ENCODE results near the gene NAP1L1.

NAP1L1 gene

DNA sequence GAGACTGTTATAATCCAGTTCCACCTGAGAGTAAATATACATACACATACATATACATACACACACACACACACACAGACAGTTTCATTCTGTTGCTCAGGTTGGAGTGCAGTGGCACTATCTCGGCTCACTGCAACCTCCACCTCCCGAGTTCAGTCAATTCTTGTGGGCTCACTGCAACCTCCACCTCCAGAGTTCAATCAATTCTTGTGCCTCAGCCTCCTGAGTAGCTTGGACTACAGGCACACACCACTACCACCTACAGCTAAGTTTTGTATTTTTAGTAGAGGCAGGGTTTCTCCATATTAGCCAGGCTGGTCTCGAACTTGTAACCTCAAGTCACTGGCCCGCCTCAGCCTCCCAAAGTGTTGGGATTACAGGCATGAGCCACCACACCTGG, 44.0 kb downstream of the NAP1L1 start:
- no peak for DNase-seq (ENCODE audit: low spot score)

DNA sequence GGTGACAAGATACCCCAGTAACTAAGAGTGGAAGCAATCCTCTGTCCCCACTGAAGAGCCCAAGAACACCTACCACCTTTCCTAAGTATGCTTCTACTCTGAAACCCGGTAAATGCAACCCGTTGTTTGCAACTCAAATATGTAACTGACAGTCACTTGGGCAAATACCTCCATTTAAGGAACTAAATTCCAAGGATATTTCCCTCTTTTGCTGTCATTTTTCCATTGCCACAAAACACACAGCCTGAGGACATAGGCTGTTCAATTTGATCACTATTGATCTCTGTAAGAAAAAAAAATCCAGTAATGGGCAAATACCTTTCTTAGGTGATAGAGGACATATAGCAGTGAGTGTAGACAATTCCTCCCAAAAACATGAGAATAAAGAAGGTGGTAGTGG, 46.3 kb downstream of the NAP1L1 start:
- DNase-seq (ENCODE audit: low spot score): no peak

DNA sequence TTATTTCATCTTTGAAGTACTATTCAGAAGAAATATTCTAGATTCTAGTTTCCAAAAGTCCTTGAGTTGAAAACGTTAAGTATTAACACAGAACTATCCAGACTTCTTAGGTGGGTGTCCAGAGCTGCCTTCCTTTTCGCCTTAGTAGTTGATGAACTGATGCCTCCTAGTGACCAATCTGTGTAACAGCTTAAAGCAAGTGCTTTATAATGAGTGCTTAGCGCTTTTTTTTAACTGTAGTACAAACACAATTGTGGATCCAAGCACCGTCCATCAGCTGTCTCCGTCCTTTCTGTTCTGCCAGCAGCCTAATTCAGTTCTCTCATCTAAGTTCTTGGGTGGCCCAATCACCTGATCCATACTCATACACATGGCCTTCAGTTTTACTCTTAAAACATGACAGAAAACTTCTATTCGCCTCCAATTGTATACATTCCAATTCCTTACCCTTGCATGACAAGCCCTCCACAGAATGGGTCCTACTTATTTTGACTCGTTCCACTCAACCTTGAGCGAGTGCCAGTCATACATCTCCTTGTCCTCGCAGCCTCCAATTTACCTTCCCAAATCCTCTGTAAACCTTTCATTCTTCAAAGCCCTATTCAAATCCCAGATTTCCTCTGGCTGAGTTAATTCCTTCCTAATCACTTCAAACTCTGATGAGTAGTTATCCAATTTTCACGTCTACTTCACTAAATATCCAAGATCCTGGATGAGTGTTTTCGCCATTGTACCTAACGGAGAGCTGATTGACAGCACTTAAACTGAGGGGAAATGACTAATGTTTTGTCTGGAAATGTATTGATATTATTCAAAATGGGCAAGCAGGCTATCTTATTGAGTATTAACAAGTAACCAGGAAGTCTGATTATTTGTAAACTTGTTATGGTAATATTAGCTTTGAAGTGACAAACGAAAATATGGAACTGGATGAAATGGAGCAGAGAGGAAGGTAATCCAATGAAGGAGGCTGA, 47.1 kb downstream of the NAP1L1 start:
- peak; percentile 86 for DNase-seq (ENCODE audit: low spot score)

DNA sequence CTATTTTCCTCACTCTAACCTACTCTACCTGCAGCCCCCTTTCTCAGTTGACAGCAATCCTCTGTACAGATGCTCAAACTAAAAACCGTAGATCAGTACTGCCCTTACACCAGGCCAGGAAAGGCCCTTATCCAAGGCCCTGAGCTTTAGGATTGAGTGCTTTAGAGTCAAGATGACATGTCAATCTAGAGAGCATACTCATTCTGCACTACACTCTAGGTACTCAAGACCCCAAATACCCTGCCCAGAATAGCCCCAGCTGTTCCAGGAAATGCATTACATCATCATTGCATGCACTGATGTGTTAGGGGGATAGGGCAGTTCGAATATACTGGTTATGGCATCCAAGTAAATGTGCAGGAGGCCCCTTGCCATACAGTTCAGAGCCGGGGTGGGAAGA, 49.4 kb downstream of the NAP1L1 start:
- DNase-seq (ENCODE audit: low spot score): no peak

DNA sequence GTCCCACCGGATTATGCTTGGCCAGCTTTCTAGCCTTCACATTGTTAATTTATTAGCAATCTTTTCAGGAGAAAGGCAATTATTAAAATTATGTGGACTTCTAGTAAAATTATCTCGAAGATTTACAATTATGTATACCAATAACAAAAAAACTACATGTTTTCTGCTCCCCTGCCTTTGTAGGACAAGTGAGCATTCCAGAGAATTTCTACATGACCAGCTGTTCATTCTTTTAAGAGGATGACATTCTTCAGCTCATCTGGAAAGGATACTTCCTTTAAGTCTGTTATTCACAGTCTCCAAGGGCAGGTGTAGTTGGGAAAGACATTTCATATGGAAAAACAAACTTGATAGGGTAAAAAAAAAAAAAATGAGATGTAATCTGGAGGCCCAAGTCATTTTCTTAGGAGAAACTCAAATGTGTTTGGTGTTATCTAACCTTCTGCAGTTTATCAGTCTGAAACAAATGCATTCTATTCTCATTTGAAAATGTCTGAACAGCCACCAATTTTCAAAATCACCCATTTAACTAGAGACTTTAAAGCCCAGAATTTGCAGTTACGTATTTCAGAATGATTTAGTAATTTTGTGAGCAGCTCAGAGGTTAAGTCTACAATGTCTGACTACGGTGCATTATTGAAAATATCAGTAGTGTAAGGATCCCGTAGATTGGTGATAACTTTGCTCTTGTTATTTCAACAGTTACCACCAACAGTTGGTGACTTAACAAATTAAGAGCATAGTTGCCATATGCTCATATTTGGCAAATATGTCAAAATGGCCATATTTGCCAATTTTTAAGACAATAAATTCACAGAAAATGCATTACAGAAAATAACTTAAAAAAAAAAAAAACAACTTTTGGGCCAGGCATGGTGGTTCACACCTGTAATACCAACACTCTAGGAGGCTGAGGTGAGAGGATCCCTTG, 51.1 kb downstream of the NAP1L1 start:
- DNase-seq (ENCODE audit: low spot score): no peak

DNA sequence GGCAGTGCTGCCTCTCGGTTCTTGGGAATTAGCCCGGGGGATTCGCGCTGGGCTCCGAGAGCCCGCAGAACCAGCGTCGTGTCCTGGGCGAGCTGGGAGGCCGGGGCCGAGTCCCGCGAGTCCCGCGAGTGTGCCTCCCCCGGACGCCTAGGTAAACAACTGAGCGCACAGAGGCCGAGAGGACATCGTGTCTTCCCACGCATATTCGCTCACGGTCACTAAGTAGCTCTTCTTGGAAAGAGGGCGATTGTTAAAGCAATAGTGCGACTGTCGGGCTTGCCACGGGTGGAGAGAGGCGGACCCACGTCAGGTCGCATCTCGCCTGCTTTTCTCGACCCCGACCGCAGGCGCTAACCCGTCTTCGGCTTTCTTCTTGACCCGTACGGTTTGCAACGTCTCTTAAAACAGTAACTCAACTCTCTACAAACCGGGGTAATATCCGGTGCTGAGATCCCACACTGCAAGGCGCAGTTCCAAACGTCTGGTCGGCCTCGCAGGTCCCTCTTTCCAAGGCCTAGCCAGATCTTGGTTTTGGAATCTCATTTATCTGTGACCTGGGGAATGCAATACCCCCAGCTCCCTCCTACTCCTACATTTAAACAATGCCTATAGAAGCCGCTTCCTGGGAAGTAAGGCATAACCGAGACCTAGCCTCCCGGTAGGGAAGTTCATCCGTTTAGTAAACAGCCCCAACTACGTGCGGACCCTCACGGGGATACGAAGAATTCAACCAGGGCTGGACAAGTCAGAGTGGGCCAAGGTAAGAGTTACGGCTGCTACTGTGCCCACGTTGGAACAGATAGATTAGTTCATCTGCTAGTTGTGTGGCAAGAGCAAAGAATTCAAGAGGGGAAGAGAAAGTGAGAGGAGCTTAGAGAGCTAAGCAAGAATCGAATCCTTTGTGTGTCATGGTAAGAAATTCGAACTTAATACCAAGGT, 52.2 kb downstream of the NAP1L1 start:
- peak; percentile 39 for DNase-seq (ENCODE audit: low spot score)

DNA sequence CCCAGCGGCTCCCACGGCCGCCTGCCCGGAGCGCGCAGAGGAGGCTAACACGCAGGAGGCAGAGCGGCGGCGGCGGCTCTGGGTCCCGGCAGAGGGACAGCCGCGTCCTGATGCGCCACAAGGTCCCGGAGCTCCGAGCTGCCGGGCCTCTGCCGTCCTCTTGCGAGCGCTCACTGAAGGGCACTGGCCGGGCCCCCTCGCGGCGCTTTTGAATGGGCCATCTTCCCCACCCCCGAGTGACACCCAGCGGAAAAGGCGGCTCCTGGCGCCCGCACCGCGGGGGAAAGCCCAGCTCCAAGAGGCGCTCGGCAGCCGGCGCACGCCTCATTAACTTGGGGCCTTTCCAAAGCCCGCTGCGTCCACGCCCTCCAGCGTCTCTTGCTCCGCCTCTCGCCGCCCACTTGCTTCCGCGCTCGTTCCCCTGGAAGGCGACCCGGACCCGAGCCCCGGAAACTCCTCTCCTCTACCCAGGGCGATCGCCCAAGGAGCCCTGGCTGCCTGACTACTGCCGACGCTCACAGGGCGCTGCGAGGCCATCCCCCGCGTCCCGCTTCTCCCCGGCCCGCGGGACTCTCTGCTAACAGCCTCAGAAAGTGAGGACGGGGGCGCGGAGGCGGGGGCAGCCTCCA, 53.0 kb downstream of the NAP1L1 start, which contains the start of gene PHLDA1:
PHLDA1 (minus strand) TSS at position 363 of the 629 bp plus-strand sequence.
- peak; percentile 90 for DNase-seq (ENCODE audit: low spot score)

DNA sequence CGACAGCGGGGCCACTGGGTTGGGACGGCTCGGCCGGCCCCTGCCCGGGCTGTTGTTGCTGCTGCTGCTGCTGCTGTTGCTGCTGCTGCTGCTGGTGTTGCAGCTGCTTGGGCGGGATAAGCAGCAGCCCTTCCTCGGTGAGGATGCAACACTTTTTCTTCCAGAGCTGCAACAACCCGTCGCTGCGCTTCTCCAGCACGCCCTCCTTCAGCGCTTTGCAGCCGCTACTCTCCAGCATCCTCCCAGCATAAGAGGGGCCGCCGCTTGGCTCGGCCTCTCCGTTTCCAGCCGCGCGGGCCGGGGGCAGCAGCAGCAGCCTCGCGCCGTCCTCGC, 53.4 kb downstream of the NAP1L1 start:
- no peak for DNase-seq (ENCODE audit: low spot score)

DNA sequence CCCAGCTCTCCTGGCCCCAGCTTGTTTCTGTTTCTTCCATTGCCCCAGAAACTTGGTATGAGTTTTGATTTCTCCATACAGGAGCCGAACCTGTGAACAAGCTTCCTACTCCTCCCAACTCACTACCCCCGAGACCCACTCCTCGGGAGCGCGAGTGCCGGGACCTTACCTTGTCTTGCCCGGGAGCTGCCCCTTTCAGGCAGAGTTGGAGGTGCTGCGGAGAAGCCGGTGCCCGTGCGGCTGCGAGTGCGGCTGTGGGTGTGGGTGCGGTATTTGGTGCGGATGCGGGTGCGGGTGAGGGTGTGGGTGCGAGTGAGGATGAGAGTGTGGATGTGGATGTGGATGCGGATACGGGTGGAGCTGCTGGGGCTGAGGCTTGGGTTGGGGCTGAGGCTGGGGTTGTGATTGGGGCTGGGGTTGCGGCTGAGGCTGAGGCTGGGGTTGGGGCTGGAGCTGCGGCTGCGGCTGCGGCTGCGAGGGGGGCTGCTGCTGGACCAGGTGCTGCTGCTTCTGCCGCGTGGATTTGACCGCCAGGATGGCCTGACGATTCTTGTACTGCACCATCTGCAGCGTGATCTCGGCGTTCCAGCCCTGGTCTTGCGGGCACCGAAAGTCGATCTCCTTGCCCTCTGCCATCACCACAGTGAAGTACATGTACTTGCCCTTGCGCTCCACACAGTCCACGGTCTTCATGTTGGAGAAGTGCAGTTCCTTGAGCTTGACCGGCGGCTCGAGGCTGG, 54.0 kb downstream of the NAP1L1 start:
- peak; percentile 38 for DNase-seq (ENCODE audit: low spot score)

DNA sequence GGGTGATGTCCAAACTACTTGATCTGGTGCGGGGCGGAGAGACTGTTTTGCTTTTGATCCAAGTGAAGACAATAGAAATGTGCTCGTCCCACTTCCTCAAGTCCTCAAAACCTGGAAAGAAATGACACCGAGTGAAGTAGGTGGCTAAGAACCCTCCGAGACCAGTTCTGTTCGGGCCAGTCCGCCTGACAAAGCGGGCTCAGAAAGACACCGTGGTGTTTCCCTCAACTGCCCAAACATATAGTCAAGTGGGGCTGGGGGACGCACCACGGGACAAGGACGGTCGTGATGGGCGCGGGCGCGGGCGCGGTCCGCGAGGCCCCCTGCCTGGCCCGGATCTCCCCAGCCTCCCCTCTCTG, 54.5 kb downstream of the NAP1L1 start:
- DNase-seq (ENCODE audit: low spot score): no peak

DNA sequence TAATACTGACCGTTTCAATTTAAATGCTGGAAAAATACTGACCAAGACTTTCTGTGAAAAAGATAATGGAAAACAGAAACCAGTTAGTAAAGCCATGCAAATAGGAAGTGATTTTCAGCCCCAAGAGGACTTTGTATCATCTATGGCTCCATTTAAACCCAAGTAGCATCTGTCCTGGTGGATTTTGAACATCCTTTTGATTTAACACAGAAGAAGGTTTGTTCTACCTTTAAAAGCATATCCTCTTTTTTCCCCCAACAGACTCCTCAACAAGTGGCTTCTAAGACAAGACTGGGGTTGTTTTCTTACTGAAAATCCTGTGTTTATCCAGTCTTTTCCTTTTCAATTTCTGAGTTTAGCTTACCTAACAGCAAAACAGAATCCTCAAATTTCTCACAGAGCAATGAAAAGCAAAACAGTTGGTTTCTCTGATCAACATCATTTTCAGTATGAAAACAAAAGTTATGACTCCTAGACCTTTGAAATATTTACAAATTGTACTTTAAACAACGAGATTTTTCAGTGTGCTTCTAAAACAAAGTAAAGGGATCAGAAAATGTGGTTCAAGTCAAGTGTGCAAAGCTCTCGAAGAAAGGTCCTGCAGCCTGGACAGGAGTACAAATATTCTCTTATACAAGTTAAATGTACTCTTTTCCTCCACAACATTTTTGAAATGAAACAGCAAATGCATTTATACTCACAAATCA, 55.8 kb downstream of the NAP1L1 start:
- no peak for DNase-seq (ENCODE audit: low spot score)

DNA sequence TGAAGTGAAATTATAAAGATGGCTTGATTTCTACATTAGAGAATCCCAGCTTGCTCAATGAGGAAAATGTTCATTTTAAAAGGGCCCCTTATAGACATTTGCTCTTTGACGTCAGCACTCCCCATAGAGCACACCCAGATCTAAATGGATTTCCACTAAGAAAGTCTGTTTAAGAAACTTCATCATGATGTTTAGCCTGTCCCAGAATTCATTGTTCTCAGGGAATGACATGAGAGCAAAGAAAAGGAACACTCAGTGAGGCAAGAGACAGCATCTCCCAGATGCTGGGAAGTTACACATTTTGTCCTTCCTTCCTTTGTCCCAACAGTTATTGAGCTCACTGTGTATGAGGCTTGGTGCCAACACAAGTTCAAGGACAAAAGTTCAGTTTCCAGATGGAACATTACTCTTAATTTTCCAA, 57.8 kb downstream of the NAP1L1 start:
- no peak for DNase-seq (ENCODE audit: low spot score)

DNA sequence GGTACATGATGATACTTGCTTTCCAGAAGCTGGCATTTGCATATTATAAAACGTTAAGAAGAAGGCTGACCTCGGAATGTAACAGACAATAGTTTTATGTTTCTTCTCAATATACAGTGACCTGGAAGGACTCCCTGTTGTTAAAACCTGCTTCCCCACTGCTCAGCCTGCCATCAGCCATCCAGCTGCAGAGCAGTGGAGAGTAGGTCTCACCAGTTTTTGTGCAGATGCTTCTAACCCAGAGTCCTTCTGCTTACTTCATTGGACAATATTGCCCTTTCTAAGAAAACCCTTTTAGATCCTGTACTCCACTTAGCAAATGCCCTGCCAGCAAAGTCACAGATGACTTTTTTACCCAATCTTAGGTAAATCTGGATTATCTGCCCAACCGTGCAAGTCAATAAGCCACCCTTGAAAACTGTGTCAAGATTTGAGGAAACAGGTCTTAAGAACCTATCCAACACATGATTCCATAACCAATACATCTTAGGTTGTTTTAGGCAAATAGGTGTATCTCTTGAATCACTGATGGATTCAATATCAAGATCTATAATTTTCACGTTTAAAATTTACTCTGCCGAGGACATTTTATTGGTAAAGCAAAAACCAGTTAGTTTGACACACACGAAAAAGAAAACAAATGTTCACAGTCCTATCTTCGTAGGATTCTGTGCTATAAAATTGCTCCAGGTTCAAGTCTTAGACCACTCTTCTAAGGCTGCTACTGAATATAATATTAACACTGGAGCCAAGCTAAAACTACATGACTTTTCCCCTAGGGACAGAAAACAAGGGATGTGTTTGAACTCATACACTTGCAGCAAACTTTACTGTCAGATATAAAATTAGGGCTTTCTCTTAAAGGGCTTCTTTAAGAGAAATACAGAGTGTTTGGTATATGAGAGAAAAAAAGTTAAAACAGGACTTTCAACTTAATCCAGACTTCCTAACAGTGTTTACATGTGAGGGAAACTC, 58.6 kb downstream of the NAP1L1 start:
- DNase-seq (ENCODE audit: low spot score): no peak

DNA sequence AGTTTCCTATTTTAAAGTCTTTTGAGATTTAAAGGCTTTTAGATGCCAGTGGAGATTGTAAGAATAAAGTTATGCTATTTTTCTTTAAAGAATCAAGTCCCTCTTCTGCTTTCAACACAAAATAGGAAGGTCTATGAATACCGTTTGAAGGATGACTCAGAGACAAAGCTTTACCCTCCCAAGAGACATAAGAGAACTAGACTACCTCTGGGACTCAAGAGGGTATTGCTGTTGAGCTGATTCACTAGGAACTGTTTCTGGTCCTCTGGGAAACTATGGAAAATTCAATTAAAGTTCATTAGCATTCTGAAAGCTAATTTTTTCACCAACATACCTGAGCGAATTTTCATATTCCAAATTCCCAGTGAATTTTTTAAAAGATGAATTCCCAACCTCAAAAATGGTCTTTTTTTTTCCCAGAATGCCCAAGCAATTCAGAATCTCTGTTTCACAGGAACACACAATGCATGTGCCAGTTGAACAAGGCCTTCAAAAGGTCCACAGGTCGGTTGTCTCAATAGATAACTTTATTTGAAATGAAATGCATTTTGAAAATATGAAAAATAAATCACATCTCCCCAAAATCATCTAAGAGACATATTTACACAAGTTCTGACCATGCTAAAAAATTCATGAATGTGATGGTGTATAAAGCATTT, 59.4 kb downstream of the NAP1L1 start:
- DNase-seq (ENCODE audit: low spot score): no peak

DNA sequence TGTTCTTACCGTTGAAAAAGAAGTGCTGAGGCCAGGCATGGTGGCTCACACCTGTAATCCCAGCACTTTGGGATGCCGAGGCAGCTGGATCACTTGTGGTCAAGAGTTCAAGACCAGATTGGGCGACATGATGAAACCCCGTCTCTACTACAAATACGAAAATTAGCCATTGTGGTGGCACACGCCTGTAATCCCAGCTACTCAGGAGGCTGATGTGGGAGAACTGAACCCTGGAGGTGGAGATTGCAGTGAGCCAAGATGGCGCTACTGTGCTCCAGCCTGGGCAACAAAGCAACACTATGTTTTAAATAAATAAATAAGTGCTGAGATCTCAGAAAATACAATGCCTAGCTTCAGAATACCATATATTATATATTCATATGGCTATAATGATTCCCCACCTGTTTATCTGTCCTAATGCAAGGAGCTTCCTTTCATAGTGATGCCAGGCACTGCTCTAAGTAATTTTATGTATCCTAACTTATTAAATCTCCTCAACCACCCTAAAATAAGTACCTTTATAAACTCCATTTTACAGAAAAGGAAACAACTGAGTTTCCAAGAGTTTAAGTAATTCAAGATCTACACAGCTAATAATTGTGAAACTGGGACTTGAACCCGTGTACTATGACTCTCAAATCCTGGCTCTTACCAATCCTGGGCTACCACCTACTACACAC, 60.2 kb downstream of the NAP1L1 start:
- DNase-seq (ENCODE audit: low spot score): no peak

DNA sequence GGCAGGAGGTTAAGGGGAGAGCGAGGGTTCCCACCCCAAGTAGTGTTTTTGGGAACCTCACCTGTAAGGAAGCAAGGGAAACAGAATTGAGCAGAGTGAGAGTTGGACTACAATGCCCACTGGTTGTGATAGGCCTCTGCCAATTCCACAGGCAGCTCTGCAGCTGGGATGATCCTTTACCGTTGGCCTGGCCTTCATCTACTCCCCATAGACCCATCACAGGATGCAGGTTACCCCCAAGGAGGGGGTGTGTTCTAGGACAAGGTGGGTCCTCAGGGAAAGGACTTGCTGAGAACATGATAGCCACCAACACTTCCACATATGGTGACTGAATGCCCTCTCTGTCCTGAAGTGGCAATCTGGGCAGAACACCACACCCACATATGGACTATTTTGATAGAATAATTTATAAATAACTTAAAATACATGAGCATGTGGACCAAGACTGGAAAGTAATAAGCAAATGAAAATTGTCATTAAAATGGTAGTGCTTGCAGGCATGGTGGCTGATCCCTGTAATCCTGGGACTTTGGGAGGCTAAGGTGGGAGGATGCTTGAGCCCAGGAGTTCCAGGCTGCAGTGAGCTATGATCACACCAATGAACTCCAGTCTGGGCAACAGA, 61.3 kb downstream of the NAP1L1 start:
- no peak for DNase-seq (ENCODE audit: low spot score)

DNA sequence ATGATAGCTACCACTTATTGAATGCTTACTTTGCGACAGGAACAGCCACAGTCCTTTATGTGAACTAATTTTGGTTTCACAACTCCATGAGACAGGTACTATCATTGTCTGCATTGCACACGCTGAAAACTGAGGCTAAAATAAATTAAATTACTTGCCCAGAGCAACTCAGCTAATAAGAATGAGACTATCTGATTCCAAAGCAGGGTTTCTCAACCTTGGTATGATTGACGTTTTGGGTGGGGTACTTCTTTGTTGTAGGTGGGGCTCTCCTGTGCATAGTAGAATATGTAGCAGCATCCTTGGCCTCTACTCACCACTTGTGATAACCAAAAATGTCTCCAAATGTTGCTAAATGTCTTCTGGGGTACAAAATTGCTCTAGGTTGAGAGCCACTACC, 62.0 kb downstream of the NAP1L1 start:
- DNase-seq (ENCODE audit: low spot score): no peak
